ENCODE results near the gene PWWP2B. TPM values are rescaled to one million over a fixed set of nuclear protein-coding genes. Genes with fewer than 3 reads are reported as not detected.

The PWWP2B gene
- total and polyA plus RNA-seq, 10 donors, result 22.5 to 50.0 (median 28.0) TPM

DNA sequence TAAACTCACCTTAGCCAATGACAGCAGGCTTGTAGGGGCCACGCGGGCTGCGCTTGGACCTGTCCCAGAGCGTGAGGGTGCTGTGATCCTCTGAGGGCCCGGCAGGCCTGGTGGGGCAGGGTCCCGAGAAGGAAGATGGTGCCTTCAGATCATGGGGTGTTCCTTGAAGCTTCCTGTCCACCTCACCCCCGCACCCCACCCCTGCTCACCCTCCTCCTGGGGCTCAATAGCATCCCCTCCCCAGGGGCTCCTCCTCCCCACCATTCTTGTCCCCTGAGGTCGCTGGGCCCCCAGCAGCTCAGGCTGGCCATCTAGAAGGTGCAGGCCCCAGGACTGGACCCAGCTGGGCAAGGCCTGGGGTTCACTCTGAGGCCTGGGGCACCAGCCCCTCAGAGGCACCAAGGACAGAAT is 33.9 kb downstream of the PWWP2B start:
- H3K4me3 ChIP-seq, result no peak overlapping the region
- peaks cover 5 to 34% (median 24%) of the 10 kb centered on the region in 6 donors for H3K4me1 ChIP-seq
- H3K36me3 ChIP-seq, result peaks cover 0 to 17% (median 2%) of the 10 kb centered on the region in 6 donors
- no peaks in the 10 kb centered on the region for H3K27me3 ChIP-seq (replicated peaks in 1 of 7)
- DNase-seq, result peak; percentile 69
- 66 to 94% (median 90%) methylated on average over 2 to 8 of the region's 8 CpGs for WGBS, 5 donors
- H3K9me3 ChIP-seq, result no peaks in the 10 kb centered on the region
- no peak for TF ChIP-seq POLR2A (IDR thresholded peaks at IDR 0.05)
- TF ChIP-seq, protein P1, sequence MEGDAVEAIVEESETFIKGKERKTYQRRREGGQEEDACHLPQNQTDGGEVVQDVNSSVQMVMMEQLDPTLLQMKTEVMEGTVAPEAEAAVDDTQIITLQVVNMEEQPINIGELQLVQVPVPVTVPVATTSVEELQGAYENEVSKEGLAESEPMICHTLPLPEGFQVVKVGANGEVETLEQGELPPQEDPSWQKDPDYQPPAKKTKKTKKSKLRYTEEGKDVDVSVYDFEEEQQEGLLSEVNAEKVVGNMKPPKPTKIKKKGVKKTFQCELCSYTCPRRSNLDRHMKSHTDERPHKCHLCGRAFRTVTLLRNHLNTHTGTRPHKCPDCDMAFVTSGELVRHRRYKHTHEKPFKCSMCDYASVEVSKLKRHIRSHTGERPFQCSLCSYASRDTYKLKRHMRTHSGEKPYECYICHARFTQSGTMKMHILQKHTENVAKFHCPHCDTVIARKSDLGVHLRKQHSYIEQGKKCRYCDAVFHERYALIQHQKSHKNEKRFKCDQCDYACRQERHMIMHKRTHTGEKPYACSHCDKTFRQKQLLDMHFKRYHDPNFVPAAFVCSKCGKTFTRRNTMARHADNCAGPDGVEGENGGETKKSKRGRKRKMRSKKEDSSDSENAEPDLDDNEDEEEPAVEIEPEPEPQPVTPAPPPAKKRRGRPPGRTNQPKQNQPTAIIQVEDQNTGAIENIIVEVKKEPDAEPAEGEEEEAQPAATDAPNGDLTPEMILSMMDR (IDR thresholded peaks at IDR 0.05 in 8 of 11, conservative IDR thresholded peaks at IDR 0.05 in 3 of 11), result no peak
- no peak for TF ChIP-seq POLR2AphosphoS5 (IDR thresholded peaks at IDR 0.05)
- intact Hi-C loops (cut with DNase I; ENCODE audit: low total_unique reads), result no loop called here
- no peak overlapping the region for H3K27ac ChIP-seq

DNA sequence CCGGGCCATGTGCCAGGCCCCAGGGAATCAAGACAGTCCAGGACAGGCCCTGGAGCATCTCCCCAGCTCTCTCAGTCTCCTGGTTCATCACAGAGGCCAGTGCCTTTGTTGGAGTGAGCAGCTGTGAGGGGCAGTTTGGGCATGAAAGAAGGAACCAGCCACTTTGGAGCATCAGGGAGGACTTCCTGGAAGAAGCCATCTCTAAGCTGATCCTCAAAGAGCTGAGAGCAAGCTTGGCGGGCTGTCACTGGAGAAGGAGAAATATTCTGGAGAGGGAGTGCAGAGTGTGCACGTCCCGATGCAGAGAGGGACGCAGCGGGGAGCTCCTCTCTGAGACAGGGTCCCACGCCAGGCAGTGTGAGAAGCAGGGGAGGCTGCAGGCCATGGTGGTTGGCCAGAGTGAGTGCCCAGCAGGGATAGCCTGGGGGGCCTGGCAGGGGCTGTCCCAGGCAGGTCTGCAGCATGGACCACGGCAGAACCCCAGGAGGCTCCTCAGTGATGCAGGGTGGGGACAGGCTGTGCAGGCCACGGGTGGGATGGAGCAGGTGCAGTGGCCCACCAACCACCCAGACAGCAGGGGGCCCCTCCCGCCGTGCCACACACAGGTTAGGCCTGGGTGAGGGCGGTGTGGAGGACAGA is 34.7 kb downstream of the PWWP2B start:
- intact Hi-C loops (cut with DNase I; ENCODE audit: low total_unique reads), result no loop called here
- DNase-seq, result no peak

DNA sequence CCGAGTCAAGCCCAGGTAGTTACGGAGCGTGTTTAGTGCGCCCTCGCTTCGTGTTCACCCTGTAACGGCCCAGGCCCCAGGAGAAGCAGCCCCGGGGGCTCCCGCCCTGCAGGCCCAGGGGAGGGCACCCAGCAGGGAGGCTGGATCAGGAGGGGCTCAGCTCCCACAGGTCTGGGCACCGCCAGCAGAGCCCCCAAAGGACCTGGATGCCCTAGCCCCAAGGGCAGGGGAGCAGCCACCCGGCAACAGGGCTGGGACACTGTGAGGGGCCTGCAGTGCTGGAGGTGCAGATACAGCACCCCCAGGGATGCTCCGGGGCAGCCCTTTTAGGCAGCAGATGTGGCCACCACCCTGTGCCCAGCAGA is 35.2 kb downstream of the PWWP2B start:
- DNase-seq, result peak; percentile 74
- 85 to 97% (median 93%) methylated on average over 8 to 12 of the region's 12 CpGs for WGBS, 5 donors

More for the DNA sequence above, 34.7 kb downstream of the PWWP2B start:
- H3K27me3 ChIP-seq (replicated peaks in 1 of 7), result no peaks in the 10 kb centered on the region
- TF ChIP-seq, protein P1 (IDR thresholded peaks at IDR 0.05 in 8 of 11, conservative IDR thresholded peaks at IDR 0.05 in 3 of 11), result no peak
- TF ChIP-seq POLR2A (IDR thresholded peaks at IDR 0.05) (no peak), POLR2AphosphoS5 (IDR thresholded peaks at IDR 0.05) (no peak)
- H3K4me3 ChIP-seq, result no peak overlapping the region
- peaks cover 0 to 17% (median 2%) of the 10 kb centered on the region in 6 donors for H3K36me3 ChIP-seq
- WGBS, 5 donors, result 88 to 95% (median 92%) methylated on average over 11 to 12 of the region's 12 CpGs
- H3K9me3 ChIP-seq, result no peaks in the 10 kb centered on the region
- peaks cover 5 to 34% (median 24%) of the 10 kb centered on the region in 6 donors for H3K4me1 ChIP-seq
- no peak overlapping the region for H3K27ac ChIP-seq

More for the DNA sequence above, 35.2 kb downstream of the PWWP2B start:
- H3K4me1 ChIP-seq, result peaks cover 5 to 36% (median 24%) of the 10 kb centered on the region in 6 donors
- no peaks in the 10 kb centered on the region for H3K27me3 ChIP-seq (replicated peaks in 1 of 7)
- TF ChIP-seq POLR2AphosphoS5 (IDR thresholded peaks at IDR 0.05), result no peak
- TF ChIP-seq, protein P1 (IDR thresholded peaks at IDR 0.05 in 8 of 11, conservative IDR thresholded peaks at IDR 0.05 in 3 of 11), result no peak
- H3K4me3 ChIP-seq, result no peak overlapping the region
- H3K36me3 ChIP-seq, result peaks cover 0 to 14% (median 2%) of the 10 kb centered on the region in 6 donors
- H3K9me3 ChIP-seq, result no peaks in the 10 kb centered on the region
- H3K27ac ChIP-seq, result no peak overlapping the region
- intact Hi-C loops (cut with DNase I; ENCODE audit: low total_unique reads), result no loop called here
